Measurements from ENCODE around the gene CCDC27.

GRCh38 chr1:3753656-3754454 is 1.6 kb downstream of the CCDC27 start:
- TF ChIP-seq CTCF (IDR thresholded peaks at IDR 0.05) = no peak
- no peak for TF ChIP-seq EZH2 (IDR thresholded peaks at IDR 0.05; ENCODE audit: borderline replicate concordance, insufficient read depth, low read depth, low read length, poor library complexity, severe bottlenecking)
